Muscle of arm (tissue), 14 donors: ENCODE results near the gene SNAP91. TPM values are rescaled to one million over a fixed set of nuclear protein-coding genes. Genes with fewer than 3 reads are reported as not detected.
"Not testable (repeated sequence)": the region's sequence is repeated elsewhere in the genome, so short reads cannot be mapped to it uniquely, and the experiment has no call there.

ENCODE experiments used
- DNase-seq: peaks from one replicate; pipeline ENCODE4 v3.0.0-alpha.2; 2013
- long read RNA-seq, 11 donors: transcript quantifications; one replicate each; lab custom pipeline, GENCODE V29; 2026
- polyA plus RNA-seq, 12 donors: library from polyadenylated mRNA; unstranded; fragments of 120-200 nt; gene quantifications; one replicate each; pipeline ENCODE4 v1.2.1, GENCODE V29; 2013; ENCODE audit not compliant: insufficient read length in 12 of 12

Gene SNAP91, protein sequence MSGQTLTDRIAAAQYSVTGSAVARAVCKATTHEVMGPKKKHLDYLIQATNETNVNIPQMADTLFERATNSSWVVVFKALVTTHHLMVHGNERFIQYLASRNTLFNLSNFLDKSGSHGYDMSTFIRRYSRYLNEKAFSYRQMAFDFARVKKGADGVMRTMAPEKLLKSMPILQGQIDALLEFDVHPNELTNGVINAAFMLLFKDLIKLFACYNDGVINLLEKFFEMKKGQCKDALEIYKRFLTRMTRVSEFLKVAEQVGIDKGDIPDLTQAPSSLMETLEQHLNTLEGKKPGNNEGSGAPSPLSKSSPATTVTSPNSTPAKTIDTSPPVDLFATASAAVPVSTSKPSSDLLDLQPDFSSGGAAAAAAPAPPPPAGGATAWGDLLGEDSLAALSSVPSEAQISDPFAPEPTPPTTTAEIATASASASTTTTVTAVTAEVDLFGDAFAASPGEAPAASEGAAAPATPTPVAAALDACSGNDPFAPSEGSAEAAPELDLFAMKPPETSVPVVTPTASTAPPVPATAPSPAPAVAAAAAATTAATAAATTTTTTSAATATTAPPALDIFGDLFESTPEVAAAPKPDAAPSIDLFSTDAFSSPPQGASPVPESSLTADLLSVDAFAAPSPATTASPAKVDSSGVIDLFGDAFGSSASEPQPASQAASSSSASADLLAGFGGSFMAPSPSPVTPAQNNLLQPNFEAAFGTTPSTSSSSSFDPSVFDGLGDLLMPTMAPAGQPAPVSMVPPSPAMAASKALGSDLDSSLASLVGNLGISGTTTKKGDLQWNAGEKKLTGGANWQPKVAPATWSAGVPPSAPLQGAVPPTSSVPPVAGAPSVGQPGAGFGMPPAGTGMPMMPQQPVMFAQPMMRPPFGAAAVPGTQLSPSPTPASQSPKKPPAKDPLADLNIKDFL
- 1 to 10 TPM in 8 of 12 donors, under 1 TPM in 2, not detected in 2; 0.88 to 5.8 (median 2.0) TPM for polyA plus RNA-seq
- long read RNA-seq, donor 1, partial matches to known transcripts = 0 of 1 reads
- long read RNA-seq, donor 1, other reads (novel, unspliced or antisense) = 0 of 1 reads
- long read RNA-seq, donor 2 = 0 reads
- long read RNA-seq, donor 3, partial matches to known transcripts = 22 of 22 reads
- long read RNA-seq, donor 3, other reads (novel, unspliced or antisense) = 0 of 22 reads
- long read RNA-seq, donor 4 = 0 reads
- long read RNA-seq, donor 5 = 0 reads
- long read RNA-seq, donor 6 = 0 reads
- long read RNA-seq, donor 7 = 0 reads
- long read RNA-seq, donor 8 = 0 reads
- long read RNA-seq, donor 9 = 0 reads
- long read RNA-seq, donor 10 = 0 reads
- long read RNA-seq, donor 11 = 0 reads

GRCh38 chr6:83708970-83709747, at the start of gene SNAP91:
Gene SNAP91, minus strand, starts transcription at chr6:83709101. Its CDS starts 1,174 bp downstream, at chr6:83707927.
- DNase-seq = peak; percentile 47

- no peak for DNase-seq
Measured at GRCh38 chr6:83758533-83758932, 49.6 kb upstream of the SNAP91 start.

GRCh38 chr6:83757021-83757420, 48.1 kb upstream of the SNAP91 start:
- DNase-seq = no peak

GRCh38 chr6:83756565-83756964, 47.7 kb upstream of the SNAP91 start:
- no peak for DNase-seq

DNA sequence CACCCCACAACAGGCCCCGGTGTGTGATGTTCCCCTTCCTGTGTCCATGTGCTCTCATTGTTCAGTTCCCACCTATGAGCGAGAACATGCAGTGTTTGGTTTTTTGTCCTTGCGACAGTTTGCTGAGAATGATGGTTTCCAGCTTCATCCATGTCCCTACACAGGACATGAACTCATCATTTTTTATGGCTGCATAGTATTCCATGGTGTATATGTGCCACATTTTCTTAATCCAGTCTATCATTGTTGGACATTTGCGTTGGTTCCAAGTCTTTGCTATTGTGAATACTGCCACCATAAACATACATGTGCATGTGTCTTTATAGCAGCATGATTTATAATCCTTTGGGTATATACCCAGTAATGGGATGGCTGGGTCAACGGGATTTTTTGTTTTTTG, 43.5 kb upstream of the SNAP91 start:
- DNase-seq = not testable (repeated sequence)

DNA sequence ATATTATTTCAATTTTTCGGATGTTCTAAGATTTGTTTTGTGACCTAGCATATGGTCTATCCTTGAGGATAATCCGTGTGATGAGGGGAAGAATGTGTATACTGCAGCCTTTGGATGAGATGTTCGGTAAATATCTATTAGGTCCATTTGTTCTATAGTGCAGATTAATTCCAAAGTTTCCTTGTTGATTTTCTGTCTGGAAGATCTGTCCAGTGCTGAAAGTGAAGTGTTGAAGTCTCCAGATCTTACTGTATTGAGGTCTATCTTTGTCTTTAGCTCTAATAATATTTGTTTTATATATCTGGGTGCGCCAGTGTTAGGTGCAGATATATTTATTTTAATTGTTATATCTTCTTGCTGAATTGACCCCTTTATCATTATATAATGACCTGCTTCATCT, 32.2 kb upstream of the SNAP91 start:
- no peak for DNase-seq

DNA sequence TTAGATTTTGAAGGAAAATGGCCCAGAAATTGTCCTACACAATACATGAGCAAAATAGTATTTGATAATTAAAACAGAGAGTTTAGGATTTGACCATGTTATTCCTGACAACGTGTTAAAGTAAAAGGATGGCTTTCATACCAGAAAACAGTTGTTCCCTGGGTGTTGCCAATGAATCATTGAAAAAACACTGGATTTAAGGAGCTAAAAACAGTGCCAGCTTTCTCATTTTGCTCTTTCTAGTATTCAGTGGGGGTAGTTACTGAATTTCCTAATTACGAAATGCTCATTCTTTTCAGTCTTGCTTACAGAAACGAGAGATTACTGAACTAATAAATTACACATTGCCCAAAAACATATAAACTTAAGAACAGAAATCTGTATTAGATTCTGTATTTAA, 26.6 kb upstream of the SNAP91 start:
- DNase-seq = no peak

GRCh38 chr6:83729871-83730270, 21.0 kb upstream of the SNAP91 start:
- no peak for DNase-seq

DNA sequence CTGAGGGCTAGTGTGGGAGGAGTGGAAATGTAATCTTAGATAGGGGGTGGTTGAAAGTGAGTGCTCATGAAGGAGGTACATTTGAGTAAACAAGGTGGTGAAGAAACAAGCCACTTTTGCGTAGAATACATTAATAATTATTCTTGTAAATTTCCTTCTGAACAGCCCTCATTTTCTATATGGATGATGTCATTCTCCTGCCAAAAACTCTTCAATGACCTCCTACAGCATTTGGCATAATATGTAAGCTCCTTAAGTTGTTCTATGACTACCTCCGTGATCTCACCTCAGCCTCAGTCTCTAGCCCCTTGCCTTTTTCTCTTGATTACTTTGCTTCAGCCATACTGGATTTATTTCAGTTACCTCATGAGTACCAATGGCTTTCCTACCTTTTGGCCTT, 14.0 kb upstream of the SNAP91 start:
- no peak for DNase-seq

DNA sequence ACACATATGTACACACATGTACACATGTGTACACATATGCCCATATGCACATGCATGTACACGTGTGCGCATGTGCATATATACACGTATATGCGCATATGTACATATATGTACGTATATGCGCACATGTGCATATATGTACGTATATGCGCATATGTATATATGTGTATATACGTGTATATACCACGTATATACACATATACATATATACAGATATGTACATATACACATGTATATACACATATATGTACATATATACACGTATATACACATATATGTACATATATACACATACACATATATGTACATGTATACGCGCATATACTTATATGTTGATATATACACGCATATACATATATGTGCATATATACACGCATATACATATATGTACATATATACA, 8.9 kb upstream of the SNAP91 start:
- DNase-seq = no peak

DNA sequence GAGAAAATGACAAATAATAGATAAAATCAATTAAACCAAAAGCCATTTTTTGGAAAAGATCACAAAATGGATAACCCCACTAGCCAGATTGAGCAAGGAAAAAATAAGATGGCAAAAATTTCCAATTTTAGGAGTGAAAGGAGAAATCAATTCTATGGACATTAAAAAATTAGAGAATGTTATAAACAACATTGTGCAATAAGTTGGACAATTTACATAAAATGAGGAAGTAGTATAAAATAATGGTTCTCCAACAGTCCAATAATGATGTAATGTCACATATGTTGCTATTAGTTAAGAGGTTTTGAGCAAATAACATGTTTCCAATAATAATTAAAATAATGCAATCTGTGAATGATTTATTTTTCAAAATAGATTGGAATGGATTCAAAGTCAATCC, 3.1 kb upstream of the SNAP91 start:
- no peak for DNase-seq

DNA sequence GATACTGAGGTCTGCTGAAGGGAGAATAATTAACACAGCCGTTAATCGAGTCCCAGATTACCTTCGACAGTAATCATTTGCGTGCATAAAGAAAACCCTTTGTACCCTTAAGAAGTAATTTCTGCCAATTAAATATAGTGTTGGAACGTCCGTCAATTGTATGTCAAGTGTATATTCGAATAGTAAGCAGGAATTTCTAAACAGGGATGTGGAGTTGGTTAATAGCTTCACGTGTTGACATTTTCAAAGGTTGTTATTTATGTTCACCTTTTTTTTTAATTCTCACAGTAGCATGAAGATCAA, 798 bp upstream of the SNAP91 start:
- DNase-seq = no peak

GRCh38 chr6:83708546-83708969, 343 bp downstream of the SNAP91 start:
- no peak for DNase-seq

- peak; percentile 15 for DNase-seq
Measured at GRCh38 chr6:83707829-83708545, 914 bp downstream of the SNAP91 start.

GRCh38 chr6:83702749-83703148, 6.2 kb downstream of the SNAP91 start:
- no peak for DNase-seq

DNA sequence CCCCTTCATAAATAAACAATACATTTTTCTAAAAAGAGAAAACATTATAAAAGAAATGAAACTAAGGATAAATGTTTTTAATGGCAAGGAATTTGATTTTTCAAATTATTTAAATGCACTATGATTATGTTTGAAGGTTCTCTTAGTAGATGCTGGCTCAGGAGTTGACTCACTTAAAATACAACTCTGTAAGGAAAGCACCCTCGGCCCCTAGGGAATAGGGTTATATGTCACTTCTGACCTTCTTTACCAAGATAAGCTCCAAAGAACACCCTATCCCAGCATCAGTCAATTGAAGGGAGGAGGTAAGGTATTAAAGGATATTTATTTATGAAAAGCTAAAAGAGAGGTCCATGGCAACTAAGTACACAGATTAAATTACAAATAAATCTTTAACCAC, 6.8 kb downstream of the SNAP91 start:
- DNase-seq = no peak

DNA sequence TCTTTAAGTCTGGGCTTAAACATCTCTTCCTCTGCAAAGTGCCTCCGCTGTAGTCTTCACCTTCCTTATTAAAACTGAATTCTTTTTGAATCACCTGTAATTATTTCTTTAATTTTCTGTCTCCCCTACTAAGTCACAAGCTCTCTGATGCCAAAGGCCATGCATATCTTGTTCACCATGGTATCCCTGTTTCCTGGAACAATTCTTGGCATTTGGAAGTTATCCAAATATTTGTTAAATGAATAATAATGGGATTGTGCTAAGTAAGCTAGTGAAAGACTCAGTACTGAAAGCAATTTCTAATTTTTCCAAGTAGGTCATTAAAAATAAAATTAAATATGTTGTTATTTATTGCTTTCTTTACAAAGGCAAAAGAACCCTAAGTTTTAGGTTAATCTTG, 12.2 kb downstream of the SNAP91 start:
- DNase-seq = no peak

DNA sequence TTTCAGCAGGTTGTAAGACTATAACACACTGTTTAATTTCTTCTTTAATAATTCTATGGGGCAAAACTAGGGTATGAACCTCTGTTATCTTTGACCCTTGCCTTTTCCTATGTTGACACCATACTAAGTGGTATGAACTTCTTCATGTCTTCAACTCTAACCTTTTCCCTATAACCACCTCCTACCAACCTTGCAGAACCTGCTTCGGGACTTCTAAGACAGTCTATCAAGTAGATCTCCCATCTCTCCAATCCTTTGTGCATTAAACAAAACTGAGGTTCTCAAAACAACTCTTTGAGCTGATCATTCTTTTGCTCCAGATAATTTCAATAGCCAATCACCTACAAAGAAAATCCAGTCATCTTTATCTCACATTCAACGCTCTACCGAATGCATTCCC, 23.4 kb downstream of the SNAP91 start:
- no peak for DNase-seq

- DNase-seq = no peak
Measured at GRCh38 chr6:83677791-83678190, 31.1 kb downstream of the SNAP91 start.

GRCh38 chr6:83637953-83638352, 70.9 kb downstream of the SNAP91 start:
- DNase-seq = no peak

GRCh38 chr6:83636800-83637199, 72.1 kb downstream of the SNAP91 start:
- no peak for DNase-seq
